Measurements from ENCODE around the gene WWOX.

- TF ChIP-seq POLR2A (IDR thresholded peaks at IDR 0.05) (no peak), CTCF (IDR thresholded peaks at IDR 0.05 in 8 of 11, conservative IDR thresholded peaks at IDR 0.05 in 3 of 11) (no peak)
These were observed 905.6 kb downstream of the WWOX start for GRCh38 chr16:79005096-79005495.
